ENCODE measurements around the gene SLC12A2. TPM values are rescaled to one million over a fixed set of nuclear protein-coding genes. Genes with fewer than 3 reads are reported as not detected.
A peak's percentile ranks its signal among the peaks of the same experiment; 100 is the strongest.

SLC12A2 gene
- total and polyA plus RNA-seq, 2 donors (not counting 1 experiment from before 2014, with no cell fraction given) = 3.1 to 28.7 TPM

GRCh38 chr5:128081111-128081851 is 2.3 kb upstream of the SLC12A2 start:
- Mint-ChIP-seq H3K27ac (peak overlapping the region; percentile 62), H3K9me3 (ENCODE audit: insufficient read depth) (no peaks in the 10 kb centered on the region), H3K4me3 (peak overlapping the region; percentile 95), H3K4me1 (peaks cover 54% of the 10 kb centered on the region), H3K27me3 (no peaks in the 10 kb centered on the region)
- CTCF ChIA-PET = interaction anchor here (0.9 kb wide), 1 partner anchor 119 kb away, joined by 3 read pairs; no protein-coding TSS in a partner anchor
- Histone ChIP-seq H3K4me1 (ENCODE audit: control insufficient read depth in 2 of 2, insufficient read depth in 2 of 2, low read length in 2 of 2) (peaks cover 40 to 42% of the 10 kb centered on the region in 2 donors), H3K27ac (ENCODE audit: low read length in 2 of 2) (no peak overlapping the region), H4K20me1 (ENCODE audit: control insufficient read depth, insufficient read depth, low read length, poor library complexity, severe bottlenecking) (peaks cover 15% of the 10 kb centered on the region), H2AFZ (ENCODE audit: insufficient read depth, low read depth, low read length, poor library complexity, severe bottlenecking) (peak overlapping the region; percentile 93), H3K36me3 (replicated peaks in 1 of 2; ENCODE audit: control extremely low read depth in 1 of 2, control insufficient read depth in 1 of 2, extremely low read depth in 1 of 2, insufficient read depth in 2 of 2, low read length in 1 of 2) (no peaks in the 10 kb centered on the region), H3K79me2 (ENCODE audit: control insufficient read depth, insufficient read depth, low read length) (peaks cover 79% of the 10 kb centered on the region), H3K4me3 (ENCODE audit: control extremely low read depth in 1 of 5, extremely low read depth in 1 of 5, insufficient read depth in 1 of 5, low read depth in 2 of 5, low read length in 4 of 5) (peak overlapping the region in 3 of 5 experiments; percentile 79 to 89 (median 87)), H3K9me3 (ENCODE audit: control extremely low read depth in 1 of 3, control insufficient read depth in 2 of 3, insufficient read depth in 1 of 3, low read length in 2 of 3) (no peaks in the 10 kb centered on the region), H3K9ac (ENCODE audit: low read length) (peak overlapping the region; percentile 80), H3K27me3 (replicated peaks in 1 of 4; ENCODE audit: control extremely low read depth in 1 of 4, control insufficient read depth in 3 of 4, insufficient read depth in 4 of 4, low read length in 3 of 4) (no peaks in the 10 kb centered on the region), H3K4me2 (replicated peaks; ENCODE audit: low read depth, low read length, poor library complexity, severe bottlenecking) (peak overlapping the region; percentile 86)
- DNase-seq (no peak), ATAC-seq (ENCODE audit: low read depth) (no peak)
- POLR2A ChIA-PET = interaction anchor here (0.7 kb wide), 1 partner anchor 1146 kb away, joined by 3 read pairs; no protein-coding TSS in a partner anchor
- intact Hi-C loops (cut with micrococcal nuclease) = loop anchor here (5.0 kb wide), 2 partner anchors 1011 to 1304 kb away; partner anchors contain the start of genes ISOC1 and LMNB1
- TF ChIP-seq CTCF (IDR thresholded peaks at IDR 0.05) (no peak), EZH2 (IDR thresholded peaks at IDR 0.05; ENCODE audit: borderline replicate concordance, insufficient read depth, low read depth, low read length, poor library complexity, severe bottlenecking) (no peak)
- WGBS (ENCODE audit: insufficient coverage) = 100% methylated on average over 1 of the region's 5 CpGs

GRCh38 chr5:128082551-128083032 is 974 bp upstream of the SLC12A2 start:
- Histone ChIP-seq H3K9ac (ENCODE audit: low read length) (peak overlapping the region; percentile 80), H3K36me3 (replicated peaks in 1 of 2; ENCODE audit: control extremely low read depth in 1 of 2, control insufficient read depth in 1 of 2, extremely low read depth in 1 of 2, insufficient read depth in 2 of 2, low read length in 1 of 2) (no peaks in the 10 kb centered on the region), H3K4me3 (ENCODE audit: control extremely low read depth in 1 of 5, extremely low read depth in 1 of 5, insufficient read depth in 1 of 5, low read depth in 2 of 5, low read length in 4 of 5) (peak overlapping the region; percentile 79 to 89 (median 85)), H3K79me2 (ENCODE audit: control insufficient read depth, insufficient read depth, low read length) (peaks cover 82% of the 10 kb centered on the region), H3K4me2 (replicated peaks; ENCODE audit: low read depth, low read length, poor library complexity, severe bottlenecking) (peak overlapping the region; percentile 86), H3K9me3 (ENCODE audit: control extremely low read depth in 1 of 3, control insufficient read depth in 2 of 3, insufficient read depth in 1 of 3, low read length in 2 of 3) (no peaks in the 10 kb centered on the region), H2AFZ (ENCODE audit: insufficient read depth, low read depth, low read length, poor library complexity, severe bottlenecking) (peak overlapping the region; percentile 93), H3K27me3 (replicated peaks in 1 of 4; ENCODE audit: control extremely low read depth in 1 of 4, control insufficient read depth in 3 of 4, insufficient read depth in 4 of 4, low read length in 3 of 4) (no peaks in the 10 kb centered on the region), H4K20me1 (ENCODE audit: control insufficient read depth, insufficient read depth, low read length, poor library complexity, severe bottlenecking) (peaks cover 18% of the 10 kb centered on the region), H3K4me1 (ENCODE audit: control insufficient read depth in 2 of 2, insufficient read depth in 2 of 2, low read length in 2 of 2) (peaks cover 42 to 49% of the 10 kb centered on the region in 2 donors), H3K27ac (ENCODE audit: low read length in 2 of 2) (peak overlapping the region; percentile 85 to 91)
- no peaks in the 10 kb centered on the region for H3K27me3 Mint-ChIP-seq
- ChIA-PET POLR2A (interaction anchor here (1.6 kb wide), 1 partner anchor 10 kb away, joined by 4 read pairs; no protein-coding TSS in a partner anchor), CTCF (no interaction called here)
- peak overlapping the region; percentile 95 for H3K27ac Mint-ChIP-seq
- ATAC-seq (ENCODE audit: low read depth) (peak; percentile 15), DNase-seq (no peak)
- WGBS (ENCODE audit: insufficient coverage) = under 1% methylated on average over 22 of the region's 25 CpGs
- intact Hi-C loops (cut with micrococcal nuclease) = loop anchor here (2.0 to 5.0 kb wide), 4 partner anchors 566 to 1305 kb away; partner anchors contain the start of genes ISOC1, LMNB1 and PRRC1
- no peak for TF ChIP-seq CTCF (IDR thresholded peaks at IDR 0.05)
- TF ChIP-seq EZH2 (IDR thresholded peaks at IDR 0.05; ENCODE audit: borderline replicate concordance, insufficient read depth, low read depth, low read length, poor library complexity, severe bottlenecking) = no peak
- peaks cover 65% of the 10 kb centered on the region for H3K4me1 Mint-ChIP-seq
- H3K4me3 Mint-ChIP-seq = peak overlapping the region; percentile 95
- H3K9me3 Mint-ChIP-seq (ENCODE audit: insufficient read depth) = no peaks in the 10 kb centered on the region
